ENCODE results near the gene AP4E1. TPM values are rescaled to one million over a fixed set of nuclear protein-coding genes. Genes with fewer than 3 reads are reported as not detected.

Gene AP4E1
- total and polyA plus RNA-seq, 5 experiments from 2014 or later, result 3.6 to 18.1 (median 4.2) TPM

DNA sequence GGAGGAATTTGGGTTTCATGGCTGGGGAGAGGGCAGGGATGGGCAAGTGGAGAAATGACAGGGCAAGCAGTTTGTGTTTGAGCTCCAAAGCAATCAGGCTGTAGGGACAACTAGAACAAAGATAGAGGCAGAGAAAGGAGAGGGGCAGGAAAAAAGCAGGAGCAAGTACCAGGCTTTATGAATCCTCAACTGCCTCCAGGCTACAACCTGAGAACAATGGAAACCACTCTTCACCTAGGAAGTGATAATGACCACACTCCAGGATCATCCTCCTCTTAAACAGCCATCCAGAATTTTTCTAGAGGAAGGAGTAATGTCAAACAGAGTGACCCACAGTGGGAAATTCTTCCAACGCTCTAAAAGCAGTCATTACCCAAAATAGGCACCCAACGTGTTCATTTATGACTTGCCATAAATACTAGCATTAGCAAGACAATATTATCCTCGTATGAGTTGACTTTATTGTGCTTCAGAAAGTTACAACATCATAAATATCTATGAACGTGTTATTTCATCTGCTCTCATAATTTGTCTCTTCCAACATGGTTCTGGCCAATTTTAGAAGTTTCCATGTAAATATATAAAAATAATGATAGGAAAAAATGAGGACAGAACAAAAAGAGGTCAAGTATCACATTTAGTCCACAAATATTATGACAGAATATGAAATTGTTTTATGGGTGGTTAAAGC is 135.7 kb downstream of the AP4E1 start:
- Mint-ChIP-seq H3K9me3 (peaks cover 0 to under 1% (median 0%) of the 10 kb centered on the region in 9 donors), H3K27ac (no peak overlapping the region), H3K4me3 (no peak overlapping the region), H3K4me1 (peaks cover 0 to 2% (median 0%) of the 10 kb centered on the region in 4 donors), H3K27me3 (peaks cover 0 to 5% (median 2%) of the 10 kb centered on the region in 5 donors), H3K36me3 (no peaks in the 10 kb centered on the region)
- POLR2A ChIA-PET, result no interaction called here
- DNase-seq (no peak), ATAC-seq (no peak)

DNA sequence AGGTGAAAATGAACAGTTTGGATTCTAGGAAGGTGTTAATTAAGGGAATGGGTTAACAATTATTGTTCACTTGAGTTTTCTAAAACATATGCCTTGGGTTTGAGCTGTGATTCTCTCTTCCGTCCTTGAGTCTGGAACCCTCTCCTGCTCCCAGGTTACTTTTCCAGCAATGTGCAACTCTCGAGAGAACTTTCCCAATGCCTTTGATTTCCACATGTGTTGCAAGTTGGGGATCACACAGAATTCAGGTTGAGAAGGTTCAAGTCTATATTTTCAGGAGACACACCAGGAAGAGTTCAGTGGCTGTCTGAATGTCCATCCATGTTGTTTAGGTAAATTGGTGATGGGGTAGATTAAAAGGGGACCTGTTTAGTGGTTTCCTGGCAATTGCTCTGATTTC is 137.5 kb downstream of the AP4E1 start:
- Mint-ChIP-seq H3K36me3 (no peaks in the 10 kb centered on the region), H3K4me3 (no peak overlapping the region), H3K27me3 (peaks cover under 1 to 5% (median 3%) of the 10 kb centered on the region in 5 donors), H3K4me1 (peaks cover 0 to 2% (median 0%) of the 10 kb centered on the region in 4 donors), H3K9me3 (no peaks in the 10 kb centered on the region), H3K27ac (no peak overlapping the region)
- DNase-seq, result no peak
- ATAC-seq, result no peak
- POLR2A ChIA-PET, result no interaction called here

DNA sequence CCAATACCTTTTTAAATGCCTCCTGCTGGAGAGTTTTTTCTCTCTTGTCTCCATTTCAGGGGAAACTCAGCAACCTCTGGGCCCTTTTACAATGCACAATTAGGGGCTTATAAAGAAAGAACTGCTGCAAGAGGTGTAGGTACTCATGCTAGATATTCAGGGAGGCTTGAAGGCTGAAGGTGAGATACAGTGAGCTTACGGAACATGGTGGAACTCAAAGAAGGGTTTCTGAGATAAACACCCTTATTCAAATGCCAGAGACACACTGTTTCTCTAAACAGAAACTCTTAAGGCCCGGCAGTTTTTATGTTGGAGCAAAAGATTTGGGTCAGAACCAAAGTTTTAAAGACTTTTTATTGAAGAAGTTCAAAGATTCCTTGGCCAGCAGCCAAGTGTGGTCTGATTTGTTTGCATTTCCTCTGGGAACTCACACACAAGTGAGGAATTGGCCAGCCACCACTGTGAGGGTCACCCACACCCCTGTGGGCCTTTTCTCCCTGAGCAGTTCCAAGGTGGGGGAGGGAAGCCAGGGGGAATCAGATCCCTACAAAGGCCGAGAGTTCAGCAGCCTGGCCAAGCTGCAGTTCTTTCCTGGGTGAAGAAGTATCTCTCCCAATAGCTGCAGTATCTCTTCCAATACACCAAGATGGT is 138.4 kb downstream of the AP4E1 start:
- no peak for ATAC-seq
- DNase-seq, result no peak
- POLR2A ChIA-PET, result no interaction called here
- Mint-ChIP-seq H3K36me3 (no peaks in the 10 kb centered on the region), H3K4me3 (no peak overlapping the region), H3K27me3 (peaks cover 2 to 11% (median 9%) of the 10 kb centered on the region in 5 donors), H3K4me1 (peaks cover 0 to 2% (median 0%) of the 10 kb centered on the region in 4 donors), H3K27ac (no peak overlapping the region), H3K9me3 (no peaks in the 10 kb centered on the region)

DNA sequence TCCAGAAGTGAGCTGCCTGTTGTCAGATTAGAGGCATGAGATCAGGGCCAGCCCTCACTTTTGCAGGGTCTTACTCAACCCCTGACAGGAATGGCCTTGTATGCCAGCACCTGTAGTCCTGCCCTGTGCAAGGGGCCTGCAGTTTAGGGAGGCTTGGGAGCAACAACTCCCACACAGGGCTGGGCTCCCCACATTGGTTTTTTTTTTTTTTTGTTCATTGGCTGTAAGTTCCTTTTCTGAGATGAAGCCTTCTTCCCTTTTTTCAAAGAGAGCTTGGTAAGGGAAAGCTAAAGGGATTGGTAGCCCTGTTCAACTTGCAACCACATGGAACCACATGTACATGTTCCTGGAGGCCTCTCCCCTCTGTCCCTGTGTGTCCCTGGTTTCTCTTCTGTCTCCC is 139.8 kb downstream of the AP4E1 start:
- Mint-ChIP-seq H3K27me3 (peaks cover 2 to 15% (median 14%) of the 10 kb centered on the region in 5 donors), H3K27ac (no peak overlapping the region), H3K4me1 (peaks cover 0 to 2% (median 0%) of the 10 kb centered on the region in 4 donors), H3K9me3 (no peaks in the 10 kb centered on the region), H3K4me3 (no peak overlapping the region), H3K36me3 (no peaks in the 10 kb centered on the region)
- DNase-seq (no peak), ATAC-seq (no peak)
- POLR2A ChIA-PET, result no interaction called here

DNA sequence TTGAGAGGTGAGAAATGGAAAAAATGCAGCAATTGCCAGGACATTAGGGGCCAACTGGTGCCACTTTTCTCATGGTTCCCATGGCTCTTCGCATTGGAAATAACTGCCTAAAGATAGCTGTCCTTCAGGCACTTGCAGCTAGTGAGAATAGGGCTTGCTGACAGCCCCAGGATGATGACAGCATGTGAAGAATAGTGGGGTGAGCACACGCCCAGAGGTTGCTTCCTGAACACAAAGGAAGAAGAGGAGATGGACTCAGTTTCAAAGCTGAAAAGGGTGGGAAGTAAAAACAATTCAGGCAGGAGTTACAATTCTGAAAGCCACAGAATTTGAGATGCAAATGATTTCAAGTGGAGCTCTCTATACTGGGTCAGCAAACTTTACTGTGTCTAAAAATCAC is 140.6 kb downstream of the AP4E1 start:
- Mint-ChIP-seq H3K4me1 (peaks cover 0 to 2% (median 0%) of the 10 kb centered on the region in 4 donors), H3K27ac (no peak overlapping the region), H3K9me3 (no peaks in the 10 kb centered on the region), H3K36me3 (no peaks in the 10 kb centered on the region), H3K27me3 (peaks cover 2 to 15% (median 14%) of the 10 kb centered on the region in 5 donors), H3K4me3 (no peak overlapping the region)
- ATAC-seq (no peak), DNase-seq (no peak)
- POLR2A ChIA-PET, result interaction anchor here (0.6 kb wide), 1 partner anchor 22 kb away, joined by 3 read pairs; no protein-coding TSS in a partner anchor

DNA sequence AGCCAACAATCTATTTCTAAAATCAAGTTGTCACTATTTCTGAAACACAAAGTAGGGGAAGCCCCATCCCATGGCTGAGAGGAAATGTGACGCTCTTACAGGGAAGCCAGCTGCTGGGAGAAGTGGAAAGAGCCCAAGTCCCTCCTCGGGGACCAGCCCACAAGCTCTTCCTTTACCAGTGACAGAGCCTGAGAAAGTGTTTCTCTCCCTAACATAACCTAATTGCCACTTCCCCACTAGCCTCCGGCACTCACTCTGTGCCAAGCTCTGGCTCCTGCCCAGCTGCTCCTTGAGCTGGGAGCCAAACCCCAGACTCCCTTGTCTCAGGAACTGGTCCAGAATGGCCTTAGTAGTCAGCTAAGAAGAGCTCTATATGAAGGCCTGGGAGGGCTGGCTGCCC is 143.3 kb downstream of the AP4E1 start:
- peaks cover 0 to 2% (median 0%) of the 10 kb centered on the region in 4 donors for H3K4me1 Mint-ChIP-seq
- POLR2A ChIA-PET, result no interaction called here
- no peak overlapping the region for H3K4me3 Mint-ChIP-seq
- peaks cover 4 to 15% (median 9%) of the 10 kb centered on the region in 5 donors for H3K27me3 Mint-ChIP-seq
- no peaks in the 10 kb centered on the region for H3K9me3 Mint-ChIP-seq
- DNase-seq, result no peak
- ATAC-seq, result no peak
- H3K36me3 Mint-ChIP-seq, result no peaks in the 10 kb centered on the region
- no peak overlapping the region for H3K27ac Mint-ChIP-seq

DNA sequence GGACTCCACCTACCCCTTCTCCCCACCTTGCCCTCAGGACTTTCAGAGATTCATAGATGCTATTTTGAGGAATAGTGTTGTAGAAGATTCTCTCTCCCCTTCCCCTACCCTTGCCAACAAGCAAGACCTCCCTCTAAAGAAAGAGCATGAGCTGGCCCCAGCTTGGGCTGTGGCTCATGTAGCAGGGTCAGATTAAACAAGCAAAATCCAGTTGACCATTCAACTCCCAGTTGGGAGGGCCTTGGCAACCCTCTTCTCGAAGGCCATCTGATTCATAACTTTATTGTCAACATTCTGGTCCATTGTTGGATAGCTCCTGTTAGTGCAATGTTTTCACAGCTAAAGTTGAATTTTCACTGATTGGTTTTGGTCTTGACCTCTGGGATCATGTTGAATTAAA is 145.1 kb downstream of the AP4E1 start:
- ATAC-seq (no peak), DNase-seq (no peak)
- POLR2A ChIA-PET, result no interaction called here
- Mint-ChIP-seq H3K4me1 (peaks cover 0 to 2% (median 0%) of the 10 kb centered on the region in 4 donors), H3K4me3 (no peak overlapping the region), H3K27ac (no peak overlapping the region), H3K9me3 (no peaks in the 10 kb centered on the region), H3K36me3 (no peaks in the 10 kb centered on the region), H3K27me3 (peaks cover 7 to 24% (median 9%) of the 10 kb centered on the region in 5 donors)

DNA sequence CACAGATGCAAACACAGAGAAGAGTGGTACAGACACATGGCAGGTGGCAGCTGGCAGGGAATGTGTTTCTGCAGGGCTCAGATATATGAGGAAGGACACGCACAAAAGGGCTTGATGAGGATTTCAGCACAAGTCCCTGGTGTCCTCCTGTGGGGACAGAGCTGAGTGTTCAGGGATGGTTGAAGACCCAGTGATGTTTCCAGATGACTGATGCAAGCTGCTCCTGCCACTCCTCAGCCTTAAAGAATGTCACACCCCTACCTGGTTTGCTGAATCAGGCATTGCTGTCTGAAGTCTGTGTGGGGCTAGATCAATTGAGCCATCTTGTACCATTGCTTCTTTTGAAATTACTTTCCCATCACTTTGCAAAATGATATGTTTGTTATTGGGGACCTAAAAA is 146.1 kb downstream of the AP4E1 start:
- POLR2A ChIA-PET, result no interaction called here
- Mint-ChIP-seq H3K4me3 (no peak overlapping the region), H3K4me1 (no peaks in the 10 kb centered on the region)

More for the DNA sequence above, 146.1 kb downstream of the AP4E1 start:
- Mint-ChIP-seq H3K9me3 (no peaks in the 10 kb centered on the region), H3K27ac (no peak overlapping the region), H3K36me3 (no peaks in the 10 kb centered on the region), H3K27me3 (peaks cover 7 to 24% (median 11%) of the 10 kb centered on the region in 5 donors)
- no peak for DNase-seq
- ATAC-seq, result no peak

Other genes with a start within 250 kb of the AP4E1 start
- 10 to 100 TPM; 62.8 to 69.2 TPM for gene TRPM7, start 221.9 kb upstream of the AP4E1 start, total RNA-seq
- gene TRPM7, start 221.9 kb upstream of the AP4E1 start, polyA plus RNA-seq, result 10 to 100 TPM; 13.4 to 14.2 (median 13.7) TPM
- gene SPPL2A, start 143.0 kb upstream of the AP4E1 start, total RNA-seq, result 10 to 100 TPM; 38.6 to 56.3 TPM
- gene SPPL2A, start 143.0 kb upstream of the AP4E1 start, polyA plus RNA-seq, result 10 to 100 TPM; 33.3 to 74.3 (median 43.0) TPM
- gene TNFAIP8L3, start 186.2 kb downstream of the AP4E1 start, total RNA-seq, result not detected
- not detected for gene TNFAIP8L3, start 186.2 kb downstream of the AP4E1 start, polyA plus RNA-seq

All from naive thymus-derived CD8-positive, alpha-beta T cell (primary cell).